Right atrium auricular region (tissue), 2 donors: Measurements from ENCODE around the gene ARHGEF7. TPM values are rescaled to one million over a fixed set of nuclear protein-coding genes. Genes with fewer than 3 reads are reported as not detected.
"Not testable (repeated sequence)": the region's sequence is repeated elsewhere in the genome, so short reads cannot be mapped to it uniquely, and the experiment has no call there.

Source experiments
- DNase-seq: peaks from one replicate; pipeline ENCODE4 v3.0.0-alpha.2; 2019; ENCODE audit warnings: low spot score
- H3K27ac ChIP-seq, 2 donors: fragments of 200-600 bp; sonication (generic); 1 replicate in 1 of 2; 2 replicates in 1 of 2; pipeline ENCODE4 v1.5.1; 2016 to 2019
- H3K27me3 ChIP-seq, 2 donors: fragments of 200-600 bp; sonication (generic); one replicate each; pipeline versions ENCODE4 v1.5.1 to v1.6.0; 2017 to 2019
- H3K36me3 ChIP-seq: fragments of 200-600 bp; sonication (generic); one replicate; pipeline ENCODE4 v1.5.1; 2016
- H3K4me1 ChIP-seq, 2 donors: fragments of 200-600 bp; sonication (generic); one replicate each; pipeline versions ENCODE4 v1.5.1 to v1.6.0; 2017 to 2019
- H3K4me3 ChIP-seq, 2 donors: fragments of 200-600 bp; sonication (generic); 1 replicate in 1 of 2; 2 replicates in 1 of 2; pipeline ENCODE4 v1.5.1; 2017 to 2019; ENCODE audit warnings: mild to moderate bottlenecking in 1 of 2, moderate library complexity in 1 of 2
- H3K9me3 ChIP-seq, 2 donors: fragments of 200-600 bp; sonication (generic); one replicate each; pipeline ENCODE4 v1.5.1; 2019
- CTCF ChIP-seq, 2 donors: fragments of 200-600 bp; sonication (generic); IDR thresholded peaks; one replicate each; pipeline ENCODE4 v1.5.1; 2019; ENCODE audit warnings: antibody characterized with exemption in 2 of 2
- total RNA-seq, 2 donors: library from RNA; depleted of rRNA; stranded (reverse); fragments of >200 nt; gene quantifications; one replicate each; pipeline ENCODE4 v1.1.0, GENCODE V29; 2016

Gene ARHGEF7
- total RNA-seq, 2 donors from 2014 or later: 27.8 to 36.9 TPM

GRCh38 chr13:111187960-111188541, 72.9 kb downstream of the ARHGEF7 start:
- Histone ChIP-seq H3K27me3 (no peaks in the 10 kb centered on the region), H3K4me1 (peaks cover 0 to 60% of the 10 kb centered on the region in 2 donors), H3K27ac (peak overlapping the region; percentile 13 to 64), H3K36me3 (no peaks in the 10 kb centered on the region), H3K4me3 (no peak overlapping the region), H3K9me3 (no peaks in the 10 kb centered on the region)
- no peak for TF ChIP-seq CTCF (IDR thresholded peaks at IDR 0.05)
- DNase-seq: no peak

GRCh38 chr13:111189064-111189505, 74.0 kb downstream of the ARHGEF7 start:
- H3K36me3 ChIP-seq, H3K27me3 ChIP-seq, H3K4me3 ChIP-seq, H3K9me3 ChIP-seq, DNase-seq, H3K27ac ChIP-seq: not testable (repeated sequence)
- peaks cover 0 to 65% of the 10 kb centered on the region in 2 donors for H3K4me1 ChIP-seq

- not testable (repeated sequence) for H3K9me3 ChIP-seq, H3K27me3 ChIP-seq, H3K27ac ChIP-seq, H3K4me3 ChIP-seq, H3K36me3 ChIP-seq, DNase-seq
- peaks cover 0 to 65% of the 10 kb centered on the region in 2 donors for H3K4me1 ChIP-seq
These were observed 74.4 kb downstream of the ARHGEF7 start for GRCh38 chr13:111189516-111189915.

GRCh38 chr13:111193223-111193622, 78.1 kb downstream of the ARHGEF7 start:
- H3K27ac ChIP-seq, H3K27me3 ChIP-seq, H3K4me3 ChIP-seq, H3K9me3 ChIP-seq, H3K36me3 ChIP-seq, DNase-seq: not testable (repeated sequence)
- peaks cover 0 to 31% of the 10 kb centered on the region in 2 donors for H3K4me1 ChIP-seq

- H3K4me3 ChIP-seq, DNase-seq, H3K36me3 ChIP-seq, H3K27ac ChIP-seq, H3K9me3 ChIP-seq, H3K27me3 ChIP-seq: not testable (repeated sequence)
- H3K4me1 ChIP-seq: peaks cover 0 to 20% of the 10 kb centered on the region in 2 donors
These were observed 79.5 kb downstream of the ARHGEF7 start for GRCh38 chr13:111194651-111195050.

GRCh38 chr13:111198732-111199378, 83.7 kb downstream of the ARHGEF7 start:
- not testable (repeated sequence) for H3K9me3 ChIP-seq, H3K4me3 ChIP-seq, DNase-seq, H3K36me3 ChIP-seq, H3K27ac ChIP-seq, H3K27me3 ChIP-seq
- H3K4me1 ChIP-seq: peaks cover 0 to 48% of the 10 kb centered on the region in 2 donors

GRCh38 chr13:111201304-111201940, 86.3 kb downstream of the ARHGEF7 start:
- H3K4me3 ChIP-seq: no peak overlapping the region
- H3K27ac ChIP-seq: peak overlapping the region; percentile 66 to 68
- DNase-seq: no peak
- no peaks in the 10 kb centered on the region for H3K27me3 ChIP-seq
- no peaks in the 10 kb centered on the region for H3K36me3 ChIP-seq
- no peaks in the 10 kb centered on the region for H3K9me3 ChIP-seq
- H3K4me1 ChIP-seq: peaks cover 0 to 58% of the 10 kb centered on the region in 2 donors
- TF ChIP-seq CTCF (IDR thresholded peaks at IDR 0.05): no peak

- Histone ChIP-seq H3K4me3 (no peak overlapping the region), H3K9me3 (no peaks in the 10 kb centered on the region), H3K27me3 (no peaks in the 10 kb centered on the region), H3K4me1 (peaks cover 0 to 58% of the 10 kb centered on the region in 2 donors), H3K27ac (peak overlapping the region; percentile 66 to 68), H3K36me3 (no peaks in the 10 kb centered on the region)
- no peak for TF ChIP-seq CTCF (IDR thresholded peaks at IDR 0.05)
- DNase-seq: no peak
These were observed 87.1 kb downstream of the ARHGEF7 start for GRCh38 chr13:111202156-111202621.
